Measurements from ENCODE around the gene ETS1.

Gene ETS1

DNA sequence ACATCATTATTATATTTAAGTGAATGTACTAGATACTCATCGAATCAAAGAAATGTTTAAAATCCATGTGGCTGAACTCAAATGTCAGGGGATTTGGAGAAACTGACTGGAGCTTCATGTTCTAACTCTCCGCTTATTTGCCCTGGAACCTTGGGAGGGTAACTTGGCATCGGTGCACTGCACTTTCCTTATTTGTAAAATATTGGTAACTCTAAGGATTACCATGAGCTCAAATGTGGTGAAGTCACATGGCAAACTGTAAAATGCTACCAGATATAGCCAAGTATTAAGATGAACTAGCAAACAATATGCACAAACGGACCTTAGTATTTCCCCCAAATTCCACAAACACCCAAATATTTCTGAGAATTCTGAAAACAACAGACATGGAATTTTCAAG lies 75.6 kb downstream of the ETS1 start:
- Histone ChIP-seq H3K79me2 (ENCODE audit: low read length) (peaks cover 100% of the 10 kb centered on the region), H4K20me1 (ENCODE audit: insufficient read depth, low read length) (peaks cover 94% of the 10 kb centered on the region), H3K27me3 (ENCODE audit: low read depth, low read length) (no peaks in the 10 kb centered on the region), H3K4me1 (ENCODE audit: low read length) (peaks cover 10% of the 10 kb centered on the region), H3K27ac (ENCODE audit: low read length) (no peak overlapping the region), H3K9ac (ENCODE audit: low read length) (no peak overlapping the region), H3K4me3 (ENCODE audit: low read length) (no peak overlapping the region), H2AFZ (ENCODE audit: low read depth, low read length) (no peak overlapping the region), H3K9me3 (ENCODE audit: insufficient read depth, low read length) (no peaks in the 10 kb centered on the region), H3K4me2 (ENCODE audit: low read length) (no peak overlapping the region), H3K36me3 (replicated peaks; ENCODE audit: low read depth, low read length) (peaks cover 40% of the 10 kb centered on the region)
- TF ChIP-seq EZH2phosphoT487 (IDR thresholded peaks at IDR 0.05; ENCODE audit: low read depth) = no peak
- TF ChIP-seq CTCF (IDR thresholded peaks at IDR 0.05; ENCODE audit: low read depth, low read length) = no peak

GRCh38 chr11:128509621-128510389 lies 77.6 kb downstream of the ETS1 start:
- Histone ChIP-seq H3K79me2 (ENCODE audit: low read length) (peaks cover 95% of the 10 kb centered on the region), H3K36me3 (replicated peaks; ENCODE audit: low read depth, low read length) (peaks cover 39% of the 10 kb centered on the region), H3K9me3 (ENCODE audit: insufficient read depth, low read length) (no peaks in the 10 kb centered on the region), H3K4me3 (ENCODE audit: low read length) (no peak overlapping the region), H3K9ac (ENCODE audit: low read length) (no peak overlapping the region), H4K20me1 (ENCODE audit: insufficient read depth, low read length) (peaks cover 94% of the 10 kb centered on the region), H3K27me3 (ENCODE audit: low read depth, low read length) (no peaks in the 10 kb centered on the region), H2AFZ (ENCODE audit: low read depth, low read length) (no peak overlapping the region), H3K4me2 (ENCODE audit: low read length) (no peak overlapping the region), H3K4me1 (ENCODE audit: low read length) (no peaks in the 10 kb centered on the region), H3K27ac (ENCODE audit: low read length) (no peak overlapping the region)
- TF ChIP-seq EZH2phosphoT487 (IDR thresholded peaks at IDR 0.05; ENCODE audit: low read depth) (no peak), CTCF (IDR thresholded peaks at IDR 0.05; ENCODE audit: low read depth, low read length) (no peak)

GRCh38 chr11:128508770-128509510 lies 78.4 kb downstream of the ETS1 start:
- TF ChIP-seq EZH2phosphoT487 (IDR thresholded peaks at IDR 0.05; ENCODE audit: low read depth) (no peak), CTCF (IDR thresholded peaks at IDR 0.05; ENCODE audit: low read depth, low read length) (no peak)
- H3K9me3 ChIP-seq (ENCODE audit: insufficient read depth, low read length) = no peaks in the 10 kb centered on the region
- peaks cover 95% of the 10 kb centered on the region for H3K79me2 ChIP-seq (ENCODE audit: low read length)
- no peak overlapping the region for H3K4me3 ChIP-seq (ENCODE audit: low read length)
- peaks cover 37% of the 10 kb centered on the region for H3K36me3 ChIP-seq (replicated peaks; ENCODE audit: low read depth, low read length)
- H2AFZ ChIP-seq (ENCODE audit: low read depth, low read length) = no peak overlapping the region
- no peaks in the 10 kb centered on the region for H3K27me3 ChIP-seq (ENCODE audit: low read depth, low read length)
- H3K9ac ChIP-seq (ENCODE audit: low read length) = no peak overlapping the region
- no peaks in the 10 kb centered on the region for H3K4me1 ChIP-seq (ENCODE audit: low read length)
- H3K4me2 ChIP-seq (ENCODE audit: low read length) = no peak overlapping the region
- H3K27ac ChIP-seq (ENCODE audit: low read length) = no peak overlapping the region
- H4K20me1 ChIP-seq (ENCODE audit: insufficient read depth, low read length) = peaks cover 95% of the 10 kb centered on the region

- H4K20me1 ChIP-seq (ENCODE audit: insufficient read depth, low read length) = peaks cover 100% of the 10 kb centered on the region
- no peak overlapping the region for H2AFZ ChIP-seq (ENCODE audit: low read depth, low read length)
- no peak for TF ChIP-seq EZH2phosphoT487 (IDR thresholded peaks at IDR 0.05; ENCODE audit: low read depth)
- TF ChIP-seq CTCF (IDR thresholded peaks at IDR 0.05; ENCODE audit: low read depth, low read length) = no peak
- peaks cover 95% of the 10 kb centered on the region for H3K79me2 ChIP-seq (ENCODE audit: low read length)
- H3K9me3 ChIP-seq (ENCODE audit: insufficient read depth, low read length) = no peaks in the 10 kb centered on the region
- peaks cover 33% of the 10 kb centered on the region for H3K36me3 ChIP-seq (replicated peaks; ENCODE audit: low read depth, low read length)
- H3K4me1 ChIP-seq (ENCODE audit: low read length) = no peaks in the 10 kb centered on the region
- H3K27me3 ChIP-seq (ENCODE audit: low read depth, low read length) = no peaks in the 10 kb centered on the region
- no peak overlapping the region for H3K4me2 ChIP-seq (ENCODE audit: low read length)
- no peak overlapping the region for H3K4me3 ChIP-seq (ENCODE audit: low read length)
- H3K27ac ChIP-seq (ENCODE audit: low read length) = no peak overlapping the region
- H3K9ac ChIP-seq (ENCODE audit: low read length) = no peak overlapping the region
Measured at GRCh38 chr11:128507936-128508335, 79.4 kb downstream of the ETS1 start.
